Left renal cortex interstitium (tissue), 4 donors: Measurements from ENCODE around the gene PHF21A. TPM values are rescaled to one million over a fixed set of nuclear protein-coding genes. Genes with fewer than 3 reads are reported as not detected.

Experiments used
- DNase-seq, 4 donors: peaks; one replicate each; pipeline ENCODE4 v3.0.0-alpha.2; 2013; ENCODE audit warnings: low read depth in 4 of 4, low spot score in 2 of 4, missing footprints in 1 of 4
- polyA plus RNA-seq, 4 donors: library from polyadenylated mRNA; unstranded; fragments of 120-200 nt; gene quantifications; one replicate each; pipeline ENCODE4 v1.2.1, GENCODE V29; 2013; ENCODE audit not compliant: insufficient read length in 4 of 4

PHF21A gene
- polyA plus RNA-seq, 4 donors: 34.5 to 60.9 (median 51.7) TPM

DNA sequence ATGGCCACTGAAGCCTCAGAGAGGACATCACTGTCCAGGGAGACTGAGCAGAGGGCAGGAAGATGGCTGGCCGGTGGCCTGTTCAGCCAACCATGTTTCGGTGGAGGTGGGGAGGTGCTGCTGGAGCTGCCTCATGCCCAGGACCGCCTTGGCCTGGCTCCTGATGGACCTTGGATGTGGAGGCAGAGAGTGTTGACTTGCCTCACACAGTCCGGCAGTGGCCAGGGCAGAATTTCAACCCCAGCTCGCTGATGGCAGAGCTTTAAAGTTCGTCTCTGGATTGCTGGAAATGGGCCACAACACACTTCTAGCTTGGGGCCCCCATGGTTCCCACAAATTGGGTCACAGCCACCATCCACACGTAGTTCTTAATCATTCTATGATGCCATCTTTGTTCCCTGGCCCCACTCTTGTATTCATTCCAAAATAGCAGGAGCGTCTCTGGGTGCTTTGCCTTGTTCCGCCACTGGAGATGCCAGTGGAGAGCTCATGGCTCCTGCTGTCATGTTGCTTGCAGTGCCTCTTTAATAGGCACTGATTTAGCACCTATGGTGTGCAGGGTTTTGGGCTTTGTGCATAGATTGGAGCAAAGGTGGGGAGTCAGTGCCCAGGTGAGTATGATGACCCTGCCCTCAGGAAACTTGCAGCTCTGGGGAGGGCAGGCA lies 230.2 kb downstream of the PHF21A start:
- DNase-seq: no peak

DNA sequence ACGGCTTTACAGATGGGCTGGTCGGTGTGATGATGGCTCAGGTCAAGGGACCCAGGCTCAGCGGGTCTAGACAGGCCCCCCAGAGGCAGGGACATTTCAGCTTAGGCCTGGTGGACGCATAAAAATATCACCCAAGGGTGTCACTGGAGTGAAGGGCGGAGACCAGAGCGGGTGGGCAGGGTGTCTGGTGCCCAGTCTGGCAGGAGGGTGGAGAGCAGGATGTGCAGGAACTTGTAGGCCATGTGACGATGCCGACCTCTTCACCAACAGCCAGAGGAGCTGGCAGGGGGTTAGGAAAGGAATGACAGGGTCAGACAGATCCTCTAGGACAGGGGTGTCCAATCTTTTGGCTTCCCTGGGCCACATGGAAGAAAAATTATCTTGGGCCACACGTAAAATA lies 231.3 kb downstream of the PHF21A start:
- no peak for DNase-seq

DNA sequence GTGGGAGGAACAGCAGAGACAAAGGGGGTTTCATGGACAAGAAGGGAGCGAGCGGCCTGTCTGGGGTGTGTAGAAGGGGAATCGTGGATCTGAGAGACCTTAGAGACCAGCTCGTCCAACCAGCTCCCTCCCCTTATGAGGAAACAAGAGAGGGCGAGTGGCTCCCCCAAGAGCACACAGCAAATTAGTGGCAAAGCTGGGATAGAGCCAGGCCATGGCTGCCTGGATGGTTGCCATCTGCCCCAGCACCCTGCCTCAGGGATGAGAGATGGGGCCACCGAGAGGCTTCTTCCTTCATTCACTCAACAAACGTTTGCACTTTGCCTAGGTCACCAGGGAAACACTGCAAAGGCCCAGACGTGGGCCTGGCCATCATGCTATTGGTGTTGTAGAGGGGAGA lies 231.7 kb downstream of the PHF21A start:
- no peak for DNase-seq

DNA sequence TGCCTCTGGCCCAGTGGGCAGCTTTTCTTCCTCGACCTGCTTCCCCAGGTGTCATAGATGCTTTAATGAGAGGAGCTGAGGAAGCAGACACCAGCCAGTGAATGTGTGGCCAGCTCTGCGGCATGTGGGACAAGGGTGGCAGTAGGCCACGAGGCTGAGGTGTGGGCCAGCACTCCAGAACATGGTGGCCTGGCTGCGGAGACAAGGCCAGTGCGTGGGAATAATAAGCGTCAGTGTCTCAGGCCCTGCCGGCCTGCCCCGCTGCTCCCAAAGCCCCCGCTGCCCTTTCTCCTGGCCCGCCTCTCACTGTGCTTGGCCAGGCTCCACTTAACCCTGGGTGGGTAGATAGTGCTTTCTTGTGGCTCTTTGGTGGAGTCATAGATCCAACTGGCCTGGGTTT lies 233.7 kb downstream of the PHF21A start:
- DNase-seq: no peak

DNA sequence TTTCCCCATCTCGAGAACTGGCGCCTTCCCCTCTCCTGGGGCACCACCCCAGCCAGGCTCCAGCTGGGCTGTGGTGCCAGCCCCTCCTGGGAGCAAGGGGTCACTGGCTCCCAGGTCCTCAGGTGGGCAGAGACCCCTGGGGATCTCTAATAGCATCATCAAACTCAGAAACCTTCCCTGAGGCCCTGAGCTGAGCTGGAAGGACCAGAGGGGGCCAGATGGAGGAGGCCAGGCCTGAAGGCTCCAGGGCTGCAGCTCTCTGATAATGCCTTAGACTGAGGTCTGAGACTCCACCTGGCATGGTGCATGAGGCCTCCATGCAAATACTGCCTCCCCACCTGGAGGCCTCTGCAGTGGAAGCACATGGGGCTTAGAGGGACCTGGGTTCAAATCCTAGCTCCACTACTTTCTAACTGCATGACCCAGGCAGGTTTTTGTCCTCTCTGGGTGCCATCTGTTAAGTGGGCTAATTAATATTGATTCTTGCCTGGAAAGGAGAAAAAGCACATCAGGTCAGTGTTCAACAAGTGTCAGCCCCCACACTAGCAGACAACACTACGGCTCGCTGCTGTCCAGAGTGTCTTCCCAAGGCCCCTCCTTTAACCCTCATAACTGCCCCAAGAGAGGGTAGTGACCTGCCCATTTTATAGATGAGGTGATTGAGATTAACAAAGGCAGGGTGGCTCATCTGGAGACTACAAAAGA lies 234.3 kb downstream of the PHF21A start:
- DNase-seq: no peak

DNA sequence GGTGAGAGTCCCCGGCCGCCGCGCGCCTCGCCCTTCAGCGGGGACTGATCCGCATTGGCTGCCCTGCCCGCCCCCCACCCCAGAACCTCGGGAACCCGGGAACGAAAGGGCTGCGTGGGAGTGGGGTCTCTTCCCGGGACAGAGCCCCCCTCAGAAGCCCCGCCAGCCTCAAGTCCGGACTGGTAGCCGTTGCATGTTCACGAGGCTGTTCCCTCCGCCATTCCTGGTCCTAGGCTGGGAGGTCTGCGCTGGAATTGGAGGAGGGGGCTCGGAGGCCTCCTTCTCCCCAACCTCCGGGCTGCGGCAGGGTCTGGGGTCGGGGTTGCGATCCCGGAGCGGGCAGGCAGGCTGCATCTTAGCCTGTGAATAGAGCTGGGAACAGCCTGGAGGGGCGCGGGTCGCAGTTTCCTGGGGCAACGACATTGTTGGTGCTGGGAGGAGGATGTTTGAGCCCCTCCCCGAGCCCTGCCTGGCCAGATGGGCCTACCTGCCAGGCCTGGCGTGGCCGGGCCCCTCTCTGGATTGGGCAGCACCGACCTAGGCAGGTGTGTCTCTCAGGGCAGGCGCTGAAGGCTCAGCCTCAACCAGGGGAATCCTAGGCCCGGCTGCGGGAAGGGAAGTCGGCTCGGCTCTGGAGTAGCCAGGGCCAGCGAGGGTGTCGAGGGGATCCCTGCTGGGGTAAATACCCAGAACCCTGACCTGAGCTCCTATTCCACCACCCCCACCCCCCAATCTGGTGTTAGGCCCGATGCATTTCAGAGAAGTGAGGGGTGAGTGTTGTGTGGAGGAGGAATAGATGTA lies 235.1 kb downstream of the PHF21A start:
- no peak for DNase-seq

DNA sequence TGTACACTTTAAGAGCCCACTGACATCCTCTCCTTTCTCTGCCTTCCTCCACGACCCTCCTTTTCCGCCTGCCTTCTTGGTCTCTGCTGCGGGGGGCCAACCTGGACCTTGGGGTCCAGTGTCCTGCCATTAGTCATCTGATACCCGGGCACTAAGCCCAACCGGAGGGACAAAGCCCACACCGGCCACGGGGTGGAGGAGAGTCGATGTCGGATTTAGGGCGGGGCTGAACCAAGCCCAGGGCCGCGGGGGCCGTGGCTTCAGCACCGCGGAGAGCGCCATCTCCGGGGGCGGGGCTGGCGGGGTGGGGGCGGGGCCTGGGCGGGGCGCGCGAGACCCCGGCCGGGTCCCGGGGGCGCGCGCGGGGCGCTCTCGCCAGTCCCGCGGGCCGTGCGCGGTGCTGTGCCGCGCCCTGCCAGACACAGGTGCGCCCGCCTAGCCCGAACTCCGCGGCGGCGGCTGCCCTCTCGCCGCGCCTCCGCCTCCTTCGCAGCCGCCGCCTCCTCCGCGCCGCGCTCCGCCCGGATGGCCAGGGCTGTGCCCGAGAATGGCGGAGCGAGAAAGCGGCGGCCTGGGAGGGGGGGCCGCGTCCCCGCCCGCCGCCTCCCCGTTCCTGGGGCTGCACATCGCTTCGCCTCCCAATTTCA lies 235.9 kb downstream of the PHF21A start, which contains the start of gene MAPK8IP1:
MAPK8IP1 (plus strand) TSS at position 378 of the 647 bp plus-strand sequence; CDS start at position 548, 170 bp downstream.
- DNase-seq: peak in 1 of 4 donors; percentile 13

DNA sequence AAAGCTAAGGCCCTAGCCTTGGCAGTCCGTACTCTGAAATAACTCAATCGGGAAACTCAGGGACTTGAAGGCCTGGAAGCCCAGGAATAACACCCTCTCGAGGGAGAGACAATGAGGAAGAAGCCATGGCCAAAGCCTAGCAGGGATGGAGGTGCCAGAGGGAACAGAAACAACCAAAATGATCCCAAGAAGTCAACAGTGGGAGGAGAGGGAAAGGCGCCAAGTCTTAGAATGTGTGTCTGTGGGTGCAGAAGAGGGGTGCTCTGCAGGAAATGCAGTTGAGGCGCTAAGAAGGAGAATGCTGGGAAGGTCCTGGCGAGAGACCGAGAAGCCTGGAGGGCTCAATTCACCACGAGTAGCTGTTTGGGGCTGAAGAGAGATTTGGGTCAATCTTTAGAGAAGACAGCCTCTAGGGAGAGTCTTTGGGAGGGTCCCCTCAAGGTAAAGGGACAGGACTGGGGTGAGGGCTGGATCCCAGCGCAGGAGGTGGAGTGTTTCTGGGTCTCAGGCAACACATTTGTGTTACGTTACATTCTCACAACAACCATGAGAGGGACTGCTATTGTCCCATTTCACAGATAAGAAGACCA lies 236.6 kb downstream of the PHF21A start:
- DNase-seq: no peak

Other genes starting within 250 kb of the PHF21A start
- gene MAPK8IP1, start 235.8 kb downstream of the PHF21A start, polyA plus RNA-seq: 10 to 100 TPM in 3 of 4 donors, 1 to 10 TPM in 1; 9.3 to 15.3 (median 13.1) TPM
- 1 to 10 TPM in 1 of 4 donors, under 1 TPM in 2, not detected in 1; 0.31 to 1.4 (median 0.49) TPM for gene FREY1, start 214.2 kb downstream of the PHF21A start, polyA plus RNA-seq
- 10 to 100 TPM; 15.5 to 24.3 (median 21.8) TPM for gene PEX16, start 203.6 kb downstream of the PHF21A start, polyA plus RNA-seq
- gene LARGE2, start 198.8 kb downstream of the PHF21A start, polyA plus RNA-seq: 10 to 100 TPM; 17.6 to 28.7 (median 25.0) TPM
- gene CREB3L1, start 156.2 kb upstream of the PHF21A start, polyA plus RNA-seq: 10 to 100 TPM; 14.5 to 18.1 (median 15.7) TPM
- gene DGKZ, start 226.0 kb upstream of the PHF21A start, polyA plus RNA-seq: 10 to 100 TPM; 33.8 to 48.6 (median 39.4) TPM